Skeletal muscle tissue (tissue), 4 donors: ENCODE measurements around the gene PRR22. TPM values are rescaled to one million over a fixed set of nuclear protein-coding genes. Genes with fewer than 3 reads are reported as not detected.
"Not testable (repeated sequence)": the region's sequence is repeated elsewhere in the genome, so short reads cannot be mapped to it uniquely, and the experiment has no call there.

Experiments
- H3K27ac ChIP-seq: one replicate; pipeline ENCODE4 v1.7.0; 2013; ENCODE audit warnings: mild to moderate bottlenecking, low read depth, low read length, inconsistent platforms
- H3K27me3 ChIP-seq, 3 donors: one replicate each; pipeline ENCODE4 v1.7.0; 2013; ENCODE audit warnings: low read length in 3 of 3; ENCODE audit not compliant: control insufficient read depth in 3 of 3, insufficient read depth in 3 of 3
- H3K36me3 ChIP-seq, 3 donors: one replicate each; pipeline ENCODE4 v1.7.0; 2013; ENCODE audit warnings: low read length in 3 of 3; ENCODE audit not compliant: control insufficient read depth in 3 of 3, insufficient read depth in 3 of 3
- H3K4me1 ChIP-seq, 3 donors: one replicate each; pipeline ENCODE4 v1.7.0; 2013; ENCODE audit warnings: low read length in 3 of 3, mild to moderate bottlenecking in 3 of 3; ENCODE audit not compliant: control insufficient read depth in 3 of 3, insufficient read depth in 3 of 3
- H3K4me3 ChIP-seq, 3 donors: one replicate each; pipeline ENCODE4 v1.7.0; 2013; ENCODE audit warnings: low read length in 3 of 3
- H3K9ac ChIP-seq, 3 donors: one replicate each; pipeline ENCODE4 v1.7.0; 2013; ENCODE audit warnings: low read length in 3 of 3, mild to moderate bottlenecking in 3 of 3, moderate library complexity in 2 of 3, low read depth in 1 of 3
- H3K9me3 ChIP-seq, 3 donors: one replicate each; pipeline ENCODE4 v1.7.0; 2013; ENCODE audit warnings: low read length in 3 of 3; ENCODE audit not compliant: control insufficient read depth in 3 of 3
- total RNA-seq: library from RNA; depleted of rRNA; stranded (reverse); fragments of >200 nt; gene quantifications from one replicate; pipeline ENCODE4 v1.2.3, GENCODE V29; 2014
- donor health status: Osteomylitis.

PRR22 gene
- total RNA-seq, 1 donor from 2014 or later: not detected

DNA sequence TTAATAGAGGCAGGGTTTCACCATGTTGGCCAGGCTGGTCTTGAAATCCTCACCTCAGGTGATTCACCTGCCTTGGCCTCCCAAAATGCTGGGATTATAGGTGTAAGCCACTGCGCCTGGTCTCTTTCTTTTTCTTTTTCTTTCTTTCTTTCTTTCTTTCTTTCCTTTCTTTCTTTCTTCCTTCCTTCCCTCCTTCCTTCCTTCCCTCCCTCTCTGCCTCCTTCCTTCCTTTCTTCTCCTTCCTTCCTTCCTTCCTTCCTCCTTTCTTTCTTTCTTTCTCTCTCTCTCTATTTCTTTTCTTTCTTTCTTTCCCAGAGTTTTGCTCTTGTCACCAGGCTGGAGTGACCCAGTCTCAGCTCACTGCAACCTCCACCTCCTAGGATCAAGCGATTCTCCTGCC, 51.4 kb downstream of the PRR22 start:
- H3K9ac ChIP-seq, H3K9me3 ChIP-seq, H3K36me3 ChIP-seq, H3K4me1 ChIP-seq, H3K27me3 ChIP-seq, H3K27ac ChIP-seq, H3K4me3 ChIP-seq: not testable (repeated sequence)

Other genes with a start within 250 kb of the PRR22 start
- gene TINCR, start 216.8 kb downstream of the PRR22 start, total RNA-seq: not detected
- gene SAFB2, start 162.0 kb downstream of the PRR22 start, total RNA-seq: 23.5 TPM
- gene SAFB, start 161.7 kb downstream of the PRR22 start, total RNA-seq: 61.1 TPM
- gene MICOS13, start 104.2 kb downstream of the PRR22 start, total RNA-seq: 43.3 TPM
- gene HSD11B1L, start 103.7 kb downstream of the PRR22 start, total RNA-seq: 4.7 TPM
- gene RPL36, start 94.5 kb downstream of the PRR22 start, total RNA-seq: 634 TPM
- gene LONP1, start 64.6 kb downstream of the PRR22 start, total RNA-seq: 37.1 TPM
- not detected for gene CATSPERD, start 64.1 kb downstream of the PRR22 start, total RNA-seq
- 15.7 TPM for gene DUS3L, start 6.4 kb upstream of the PRR22 start, total RNA-seq
- gene NRTN, start 20.3 kb upstream of the PRR22 start, total RNA-seq: not detected
- gene FUT6, start 55.0 kb upstream of the PRR22 start, total RNA-seq: not detected
- gene FUT3, start 66.7 kb upstream of the PRR22 start, total RNA-seq: not detected
- not detected for gene FUT5, start 85.8 kb upstream of the PRR22 start, total RNA-seq
- gene NDUFA11, start 119.0 kb upstream of the PRR22 start, total RNA-seq: 202 TPM
- 3.7 TPM for gene VMAC, start 120.1 kb upstream of the PRR22 start, total RNA-seq
- 1.6 TPM for gene CAPS, start 129.5 kb upstream of the PRR22 start, total RNA-seq
- gene RANBP3, start 193.4 kb upstream of the PRR22 start, total RNA-seq: 26.6 TPM